ENCODE measurements around the gene ARFGEF3. TPM values are rescaled to one million over a fixed set of nuclear protein-coding genes. Genes with fewer than 3 reads are reported as not detected.
"Not testable (repeated sequence)": the region's sequence is repeated elsewhere in the genome, so short reads cannot be mapped to it uniquely, and the experiment has no call there.

Gene ARFGEF3, protein sequence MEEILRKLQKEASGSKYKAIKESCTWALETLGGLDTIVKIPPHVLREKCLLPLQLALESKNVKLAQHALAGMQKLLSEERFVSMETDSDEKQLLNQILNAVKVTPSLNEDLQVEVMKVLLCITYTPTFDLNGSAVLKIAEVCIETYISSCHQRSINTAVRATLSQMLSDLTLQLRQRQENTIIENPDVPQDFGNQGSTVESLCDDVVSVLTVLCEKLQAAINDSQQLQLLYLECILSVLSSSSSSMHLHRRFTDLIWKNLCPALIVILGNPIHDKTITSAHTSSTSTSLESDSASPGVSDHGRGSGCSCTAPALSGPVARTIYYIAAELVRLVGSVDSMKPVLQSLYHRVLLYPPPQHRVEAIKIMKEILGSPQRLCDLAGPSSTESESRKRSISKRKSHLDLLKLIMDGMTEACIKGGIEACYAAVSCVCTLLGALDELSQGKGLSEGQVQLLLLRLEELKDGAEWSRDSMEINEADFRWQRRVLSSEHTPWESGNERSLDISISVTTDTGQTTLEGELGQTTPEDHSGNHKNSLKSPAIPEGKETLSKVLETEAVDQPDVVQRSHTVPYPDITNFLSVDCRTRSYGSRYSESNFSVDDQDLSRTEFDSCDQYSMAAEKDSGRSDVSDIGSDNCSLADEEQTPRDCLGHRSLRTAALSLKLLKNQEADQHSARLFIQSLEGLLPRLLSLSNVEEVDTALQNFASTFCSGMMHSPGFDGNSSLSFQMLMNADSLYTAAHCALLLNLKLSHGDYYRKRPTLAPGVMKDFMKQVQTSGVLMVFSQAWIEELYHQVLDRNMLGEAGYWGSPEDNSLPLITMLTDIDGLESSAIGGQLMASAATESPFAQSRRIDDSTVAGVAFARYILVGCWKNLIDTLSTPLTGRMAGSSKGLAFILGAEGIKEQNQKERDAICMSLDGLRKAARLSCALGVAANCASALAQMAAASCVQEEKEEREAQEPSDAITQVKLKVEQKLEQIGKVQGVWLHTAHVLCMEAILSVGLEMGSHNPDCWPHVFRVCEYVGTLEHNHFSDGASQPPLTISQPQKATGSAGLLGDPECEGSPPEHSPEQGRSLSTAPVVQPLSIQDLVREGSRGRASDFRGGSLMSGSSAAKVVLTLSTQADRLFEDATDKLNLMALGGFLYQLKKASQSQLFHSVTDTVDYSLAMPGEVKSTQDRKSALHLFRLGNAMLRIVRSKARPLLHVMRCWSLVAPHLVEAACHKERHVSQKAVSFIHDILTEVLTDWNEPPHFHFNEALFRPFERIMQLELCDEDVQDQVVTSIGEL (N-terminal part only)
- polyA plus RNA-seq (ENCODE audit: insufficient read length in 10 of 10): 1 to 10 TPM in 8 of 10 donors, under 1 TPM in 2; 0.76 to 2.6 (median 1.6) TPM
- long read RNA-seq, donor 1: 0 reads
- long read RNA-seq, donor 2: 0 reads
- long read RNA-seq, donor 3: 0 reads
- long read RNA-seq, donor 4: 0 reads
- long read RNA-seq, donor 5: 0 reads
- long read RNA-seq, donor 6: 0 reads
- long read RNA-seq, donor 7: 0 reads
- long read RNA-seq, donor 8: 0 reads
- long read RNA-seq, donor 9: 0 reads

- DNase-seq: peak in 2 of 3 donors; percentile 10 to 52
Observed at GRCh38 chr6:138161338-138162110, at the start of gene ARFGEF3. TSS of gene ARFGEF3 (plus strand) at chr6:138161939. CDS start at chr6:138162087, 148 bp downstream.

DNA sequence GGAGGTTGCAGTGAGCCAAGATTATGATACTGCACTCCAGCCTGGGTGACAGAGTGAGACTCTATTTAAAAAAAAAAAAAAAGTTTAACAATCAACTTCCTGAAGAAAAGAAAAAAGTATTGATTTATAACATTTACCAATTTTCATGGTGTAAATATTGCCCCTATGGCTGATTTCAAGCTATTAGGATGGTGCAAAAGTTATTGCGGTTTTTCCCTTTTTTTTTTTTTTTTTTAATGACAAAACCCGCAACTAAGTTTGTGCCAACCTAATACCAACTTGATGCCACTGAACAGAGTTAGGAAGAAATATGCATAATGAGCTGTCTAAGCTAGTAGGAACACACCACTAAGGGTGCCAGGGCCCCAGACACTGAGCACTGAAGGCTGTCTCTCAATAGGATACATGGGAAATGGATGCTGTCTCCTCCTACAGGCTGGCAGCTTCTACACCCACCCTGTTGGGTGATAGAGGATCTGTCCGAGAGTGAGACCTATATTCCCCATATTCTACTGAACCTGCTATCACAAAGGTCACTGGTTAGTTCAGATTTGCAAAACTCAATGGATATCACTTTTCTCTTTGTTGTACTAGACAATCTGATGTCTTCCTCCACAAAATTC lies 48.0 kb upstream of the ARFGEF3 start:
- DNase-seq: no peak

DNA sequence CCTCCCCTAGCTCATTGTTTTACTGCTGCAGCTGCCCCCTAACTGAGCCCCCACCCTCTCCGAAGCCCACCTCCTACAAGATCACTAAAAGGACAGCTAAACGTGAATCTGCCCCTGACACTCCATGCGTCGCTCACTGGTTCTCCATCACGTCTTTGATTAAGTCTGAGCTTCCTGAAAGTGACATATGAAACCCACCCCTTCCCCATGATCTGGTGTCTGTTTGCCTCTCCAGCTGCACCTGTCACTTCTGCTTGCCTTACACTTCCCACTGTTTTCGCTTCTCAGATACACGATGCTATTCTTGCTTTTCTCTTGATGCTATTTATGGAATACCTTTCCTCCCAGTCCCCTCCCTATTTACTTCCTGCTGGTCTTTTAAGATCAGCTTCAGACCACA lies 46.5 kb upstream of the ARFGEF3 start:
- no peak for DNase-seq

DNA sequence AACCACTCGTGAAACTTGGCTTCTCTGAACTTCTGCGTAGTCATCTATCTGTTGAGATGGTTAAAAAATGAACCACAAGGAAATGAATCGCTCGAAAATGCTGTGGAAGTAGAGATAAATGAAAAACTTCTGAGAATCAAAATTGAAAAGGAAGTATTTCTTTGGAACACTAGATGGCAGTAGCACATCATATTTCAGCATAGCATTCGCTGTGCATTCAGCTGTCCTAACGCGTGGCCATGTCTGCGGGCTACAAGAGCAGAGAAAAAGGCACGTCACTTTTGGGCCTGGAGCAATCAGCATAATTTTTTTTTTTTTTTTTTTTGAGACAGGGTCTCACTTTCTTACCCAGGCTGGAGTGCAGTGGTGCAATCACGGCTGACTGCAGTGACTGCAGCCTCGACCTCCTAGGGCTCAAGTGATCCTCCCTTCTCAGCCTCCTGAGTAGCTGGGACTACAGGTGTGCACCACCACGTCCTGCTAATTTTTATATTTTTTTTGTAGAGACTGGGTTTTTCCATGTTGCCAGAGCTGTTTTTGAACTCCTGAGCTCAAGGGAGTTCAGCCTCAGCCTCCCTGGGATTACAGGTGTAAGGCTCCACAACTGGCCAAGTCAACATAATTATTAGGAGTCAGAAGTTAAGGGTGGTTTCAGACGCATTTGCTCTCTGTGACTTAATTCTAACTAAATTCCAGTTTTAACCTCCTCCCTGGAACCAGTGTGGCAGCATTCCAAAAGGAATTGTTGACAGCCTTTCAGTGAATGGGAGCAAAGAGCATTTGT lies 45.7 kb upstream of the ARFGEF3 start:
- DNase-seq: peak; percentile 62 to 81 (median 75)

DNA sequence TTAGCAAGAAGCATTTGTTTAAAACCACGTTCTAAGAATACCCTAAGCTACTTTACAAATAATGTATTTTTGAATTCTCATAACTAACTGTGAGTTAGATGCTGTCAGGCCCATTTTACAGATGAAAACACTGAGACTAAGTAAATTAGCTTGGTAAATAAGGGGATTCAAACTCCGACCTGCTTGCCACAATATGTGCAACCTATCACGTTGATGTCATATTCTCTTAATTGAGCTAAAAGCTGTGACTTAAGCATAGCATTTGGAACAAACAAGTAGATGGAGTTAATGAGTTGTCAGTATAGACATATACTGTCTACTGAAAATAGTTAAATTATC lies 45.1 kb upstream of the ARFGEF3 start:
- no peak for DNase-seq

- no peak for DNase-seq
Observed at GRCh38 chr6:138117376-138117914, 44.3 kb upstream of the ARFGEF3 start.

DNA sequence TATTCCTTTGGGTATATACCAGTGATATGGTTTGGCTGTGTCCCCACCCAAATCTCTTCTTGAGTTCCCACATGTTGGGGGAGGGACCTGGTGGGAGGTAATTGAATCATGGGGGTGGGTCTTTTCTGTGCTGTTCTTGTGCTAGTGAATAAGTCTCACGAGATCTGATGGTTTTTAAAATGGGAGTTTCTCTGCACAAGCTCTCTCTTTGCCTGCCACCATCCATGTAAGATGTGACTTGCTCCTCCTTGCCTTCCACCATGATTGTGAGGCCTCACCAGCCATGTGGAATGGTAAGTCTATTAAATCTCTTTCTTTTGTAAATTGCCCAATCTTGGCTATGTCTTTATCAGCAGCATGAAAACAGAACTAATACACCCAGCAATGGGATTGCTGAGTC lies 42.5 kb upstream of the ARFGEF3 start:
- DNase-seq: not testable (repeated sequence)

DNA sequence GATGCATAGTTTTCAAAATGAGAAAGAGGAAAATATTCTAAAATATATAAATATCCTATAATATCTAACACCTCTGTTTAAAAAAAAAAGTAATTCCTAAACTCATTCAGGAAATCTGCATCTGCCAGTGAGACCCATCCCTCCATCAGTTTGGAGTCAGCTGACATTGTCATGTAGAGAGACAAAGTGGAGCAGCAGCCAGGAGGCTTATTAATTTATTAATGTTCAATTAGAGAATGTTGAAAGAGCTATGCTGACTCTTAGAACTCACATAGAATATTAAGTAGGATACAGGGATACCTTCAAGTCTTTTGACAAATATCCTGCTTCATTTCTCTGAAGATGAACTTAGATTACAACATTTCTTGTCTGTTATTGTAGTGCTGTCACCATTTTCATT lies 41.8 kb upstream of the ARFGEF3 start:
- no peak for DNase-seq

DNA sequence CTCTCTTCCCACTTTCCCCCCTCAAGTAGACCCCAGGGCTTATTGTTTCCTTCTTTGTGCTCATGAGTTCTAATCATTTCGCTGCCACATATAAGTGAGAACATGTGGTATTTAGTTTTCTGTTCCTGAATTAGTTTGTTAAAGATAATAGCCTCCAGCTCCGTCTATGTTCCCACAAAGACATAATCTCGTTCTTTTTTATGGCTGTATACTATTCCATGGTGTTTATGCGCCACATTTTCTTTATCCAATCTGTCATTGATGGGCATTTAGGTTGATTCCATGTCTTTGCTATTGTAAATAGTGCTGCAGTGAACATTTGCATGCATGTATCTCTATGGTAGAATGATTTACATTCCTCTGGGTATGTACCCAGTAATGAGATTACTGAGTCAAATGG lies 37.6 kb upstream of the ARFGEF3 start:
- no peak for DNase-seq

DNA sequence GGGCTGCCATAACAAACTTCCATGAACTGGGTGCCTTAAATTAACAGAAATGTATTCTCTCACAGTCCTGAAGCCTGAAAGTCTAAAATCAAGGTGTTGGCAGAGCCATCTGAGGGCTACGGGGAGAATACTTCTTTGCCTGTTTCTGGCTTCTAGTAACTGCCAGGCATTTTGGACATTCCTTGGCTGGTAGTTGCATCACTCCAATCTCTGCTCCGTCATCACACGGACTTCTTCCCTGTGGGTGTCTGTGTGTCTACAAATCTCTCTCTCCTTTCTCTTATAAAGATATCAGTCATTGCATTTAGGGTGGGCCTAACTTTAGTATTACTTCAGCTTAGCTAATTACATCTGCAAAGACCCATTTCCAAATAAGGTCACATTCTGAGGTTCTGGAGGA lies 33.6 kb upstream of the ARFGEF3 start:
- DNase-seq: no peak

DNA sequence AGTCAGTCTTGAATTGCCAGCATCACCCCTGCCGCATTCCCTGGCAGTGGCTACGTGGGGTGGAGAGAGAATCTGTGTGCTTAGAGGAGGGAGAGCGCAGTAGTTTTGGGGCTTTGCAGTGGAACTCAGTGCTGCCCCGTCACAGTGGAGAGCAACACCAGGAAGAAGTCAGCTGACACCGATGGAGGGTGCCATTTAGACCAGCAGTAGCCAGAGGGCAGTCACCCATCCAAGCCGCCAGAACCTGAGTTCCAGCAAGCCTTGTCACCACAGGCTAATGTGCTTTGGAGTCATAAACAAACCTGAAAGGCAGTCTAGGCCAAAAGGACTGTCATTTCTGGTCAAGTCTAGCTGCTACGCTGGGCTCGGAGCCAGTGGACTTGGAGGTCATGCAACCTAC lies 32.5 kb upstream of the ARFGEF3 start:
- no peak for DNase-seq

GRCh38 chr6:138142806-138143205 lies 18.9 kb upstream of the ARFGEF3 start:
- DNase-seq: no peak

DNA sequence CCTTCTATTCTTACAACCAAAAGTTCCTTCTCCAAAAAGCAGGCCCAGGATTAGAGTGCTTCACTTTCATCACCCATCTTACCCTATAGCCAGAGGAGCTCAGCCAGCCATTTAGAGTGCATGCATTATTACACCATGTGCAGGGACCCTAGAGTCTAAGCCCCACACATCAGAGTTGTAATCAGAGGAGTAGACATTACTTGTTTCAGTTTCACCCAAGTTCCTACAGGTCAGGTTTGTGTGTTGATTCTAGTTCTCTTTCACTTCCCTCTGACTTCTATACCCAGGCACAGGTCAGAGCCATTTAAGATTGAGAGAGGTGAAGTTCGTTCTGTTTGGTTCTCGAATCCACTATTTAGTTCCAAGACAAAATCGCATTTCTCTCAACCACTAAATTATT lies 16.3 kb upstream of the ARFGEF3 start:
- DNase-seq: no peak

- no peak for DNase-seq
Observed at GRCh38 chr6:138146544-138146943, 15.2 kb upstream of the ARFGEF3 start.

GRCh38 chr6:138155443-138155842 lies 6.3 kb upstream of the ARFGEF3 start:
- DNase-seq: no peak

- no peak for DNase-seq
Observed at GRCh38 chr6:138157986-138158638, 3.6 kb upstream of the ARFGEF3 start.

GRCh38 chr6:138159246-138159645 lies 2.5 kb upstream of the ARFGEF3 start:
- DNase-seq: no peak

GRCh38 chr6:138160329-138161087 lies 1.2 kb upstream of the ARFGEF3 start:
- DNase-seq: no peak

Measured in muscle of back (tissue), 13 donors.